HTERT RPE-1 (cell line): ENCODE measurements around the gene AMER2.

ENCODE experiments used
- in situ Hi-C: fragments of 300-500 bp; cut with MboI; formaldehyde crosslinking; loops from 4 replicates; pipeline ENCODE4 v1.14.3; 2020; ENCODE audit warnings: low sequenced_read_pairs

AMER2 gene

GRCh38 chr13:25171517-25172302 is at the start of gene AMER2:
AMER2 (minus strand) TSS chr13:25172288; CDS start chr13:25171619, 669 bp downstream.
- in situ Hi-C loops = no loop called here

- in situ Hi-C loops = no loop called here
Observed at GRCh38 chr13:25218019-25218418, 45.9 kb upstream of the AMER2 start.

GRCh38 chr13:25217023-25217885 is 45.2 kb upstream of the AMER2 start:
- in situ Hi-C loops = no loop called here

DNA sequence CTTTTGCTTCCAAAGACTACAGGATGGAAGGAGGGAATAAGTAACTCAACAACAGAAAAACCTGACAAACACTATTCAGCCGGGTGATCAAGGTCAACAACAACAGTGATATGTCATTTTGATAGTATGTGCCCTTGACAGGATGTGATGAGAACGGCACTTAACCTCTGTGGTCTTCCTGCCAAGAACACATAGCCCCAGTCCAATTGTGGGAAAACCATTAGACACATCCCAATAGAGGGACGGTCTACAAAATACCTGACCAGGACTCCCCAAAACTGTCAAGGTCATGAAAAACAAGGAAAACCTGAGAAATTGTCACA is 43.1 kb upstream of the AMER2 start:
- in situ Hi-C loops = no loop called here

GRCh38 chr13:25214491-25215252 is 42.6 kb upstream of the AMER2 start:
- in situ Hi-C loops = no loop called here

GRCh38 chr13:25213715-25214114 is 41.6 kb upstream of the AMER2 start:
- in situ Hi-C loops = no loop called here

- in situ Hi-C loops = no loop called here
Observed at GRCh38 chr13:25210842-25211569, 38.9 kb upstream of the AMER2 start.

DNA sequence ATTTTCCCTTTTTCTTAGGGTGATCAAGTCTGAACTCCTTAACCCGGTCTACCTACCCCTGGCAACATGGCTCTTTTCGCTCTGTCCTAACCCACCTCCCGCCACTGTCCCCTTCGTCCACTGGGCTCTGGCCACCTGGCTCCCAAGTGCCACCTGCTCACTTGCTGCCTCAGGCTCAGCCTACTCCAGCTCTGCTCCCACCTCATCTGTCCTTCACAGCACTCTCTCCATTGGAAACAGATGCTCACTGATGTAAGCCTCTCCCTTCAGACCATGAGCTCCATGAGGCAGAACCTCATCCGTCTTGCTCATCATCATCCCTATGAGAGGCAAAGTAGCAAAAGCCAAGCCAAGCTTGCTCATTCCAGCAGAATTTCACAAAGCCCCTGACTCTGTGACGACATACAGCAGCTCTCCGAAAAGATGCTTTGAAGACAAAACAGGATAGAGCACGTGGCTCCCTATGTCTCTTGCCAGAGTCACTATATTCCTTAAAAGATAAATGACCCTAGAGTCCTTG is 35.3 kb upstream of the AMER2 start:
- in situ Hi-C loops = no loop called here

GRCh38 chr13:25204863-25205262 is 32.8 kb upstream of the AMER2 start:
- in situ Hi-C loops = no loop called here

DNA sequence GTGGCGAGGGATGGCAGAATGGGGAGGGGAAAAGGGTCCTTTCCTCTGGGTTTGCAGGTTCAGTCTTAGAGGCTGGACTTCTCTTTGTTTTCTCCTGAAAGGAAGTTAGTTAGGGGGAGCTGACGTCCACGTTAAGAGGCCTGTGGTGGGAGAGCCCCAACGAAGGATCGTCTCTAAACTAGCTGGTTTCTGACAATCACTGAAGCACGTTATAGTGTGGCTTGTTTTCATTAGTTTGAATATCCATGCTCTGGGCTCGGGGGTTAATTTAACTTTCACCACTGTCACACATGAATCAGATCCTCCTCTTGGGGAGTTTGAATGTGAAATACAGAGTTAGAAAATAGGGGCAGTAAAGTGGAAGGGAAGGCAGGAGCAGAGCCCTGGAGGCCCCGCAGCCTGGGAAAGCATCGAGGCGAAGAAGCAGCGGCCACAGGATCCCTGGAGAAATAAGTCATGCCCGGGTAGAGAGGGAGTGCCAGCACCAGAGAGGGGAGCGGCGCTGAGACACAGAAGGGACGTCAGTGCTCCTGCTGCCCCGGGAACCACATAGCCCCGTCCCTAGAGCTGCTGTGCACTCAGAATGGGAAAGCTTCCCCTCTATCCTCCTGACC is 31.1 kb upstream of the AMER2 start:
- in situ Hi-C loops = no loop called here

- in situ Hi-C loops = no loop called here
Observed at GRCh38 chr13:25200783-25201182, 28.7 kb upstream of the AMER2 start.

GRCh38 chr13:25198647-25199046 is 26.6 kb upstream of the AMER2 start:
- in situ Hi-C loops = no loop called here

GRCh38 chr13:25196971-25197370 is 24.9 kb upstream of the AMER2 start:
- in situ Hi-C loops = no loop called here

DNA sequence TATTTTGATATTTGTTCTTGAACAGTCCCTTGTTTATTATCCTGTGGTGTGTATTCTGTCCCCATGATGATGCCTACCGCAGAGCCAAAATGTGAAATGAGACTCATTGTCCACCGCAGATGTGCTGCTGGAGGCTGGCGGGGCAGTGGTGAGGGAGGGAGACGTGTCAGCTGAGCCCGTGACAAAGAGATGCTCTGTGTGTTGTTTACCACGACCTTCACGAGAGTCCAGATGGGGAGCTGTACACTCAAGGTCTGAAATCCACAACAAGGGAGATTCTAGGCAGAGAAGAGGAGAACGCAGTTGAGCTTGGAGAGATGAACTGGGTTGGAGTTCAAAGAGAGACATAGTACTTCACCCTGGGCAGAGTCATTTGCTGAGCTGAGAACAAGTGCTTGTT is 20.8 kb upstream of the AMER2 start:
- in situ Hi-C loops = no loop called here

GRCh38 chr13:25192489-25192888 is 20.4 kb upstream of the AMER2 start:
- in situ Hi-C loops = no loop called here

DNA sequence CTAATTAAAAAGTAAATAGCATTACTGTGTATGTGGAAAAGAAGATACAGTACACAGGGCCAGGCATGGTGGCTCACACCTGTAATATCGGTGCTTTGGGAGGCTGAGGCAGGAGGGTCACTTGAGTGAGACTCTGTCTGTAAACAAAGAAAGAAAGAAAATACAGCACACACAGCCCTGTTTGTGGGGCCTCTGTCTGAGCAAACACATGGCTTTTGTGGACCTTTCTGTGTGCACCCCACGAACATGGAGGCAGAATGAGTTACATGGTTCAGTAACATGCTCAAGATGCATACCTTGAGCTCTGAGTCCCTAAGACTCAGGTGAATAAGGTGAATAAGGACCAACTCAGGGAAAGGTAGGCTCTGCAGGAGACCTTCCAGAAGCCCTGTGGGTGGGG is 20.0 kb upstream of the AMER2 start:
- in situ Hi-C loops = no loop called here

DNA sequence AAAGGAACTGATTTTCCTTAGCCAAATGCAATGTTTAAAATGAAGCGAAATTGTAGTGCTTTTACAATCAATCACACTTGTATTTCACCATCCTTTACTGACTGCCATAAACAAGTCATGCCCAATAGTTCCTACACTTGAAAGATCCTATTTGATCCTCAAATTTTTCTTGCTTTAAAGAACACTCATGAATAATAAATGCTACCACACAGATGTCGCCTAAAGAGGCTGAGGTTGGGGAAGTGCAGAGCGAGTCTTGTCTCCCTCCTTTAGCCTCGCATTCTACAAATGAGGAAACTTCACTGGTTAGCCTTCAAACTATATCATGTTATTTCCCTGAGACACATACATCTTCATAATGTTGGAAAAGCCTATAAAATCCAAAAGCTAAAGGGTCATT is 18.7 kb upstream of the AMER2 start:
- in situ Hi-C loops = no loop called here

- in situ Hi-C loops = no loop called here
Observed at GRCh38 chr13:25190256-25190655, 18.2 kb upstream of the AMER2 start.

GRCh38 chr13:25187596-25187995 is 15.5 kb upstream of the AMER2 start:
- in situ Hi-C loops = no loop called here

DNA sequence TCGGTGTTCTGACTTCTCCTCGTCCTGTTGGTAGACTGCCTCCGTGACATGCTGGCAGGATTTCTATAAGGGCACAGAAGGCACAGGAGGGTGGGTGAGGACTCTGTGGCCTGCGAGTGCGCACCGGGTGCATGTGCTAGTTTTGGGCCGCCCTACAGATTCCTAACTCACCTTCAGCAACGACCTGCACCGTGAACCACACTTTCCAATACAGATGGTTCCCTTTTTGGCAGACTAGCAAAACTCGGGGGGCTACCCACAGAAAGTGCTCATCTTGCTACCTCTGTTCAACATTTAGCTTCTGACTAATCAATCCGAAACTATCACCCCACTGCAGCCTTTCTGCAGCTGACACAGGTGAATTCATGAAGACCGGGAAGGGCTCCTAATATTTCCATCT is 14.1 kb upstream of the AMER2 start:
- in situ Hi-C loops = no loop called here
